SH-SY5Y (cell line): ENCODE results near the gene OLFM4.

Experiments used
- GATA2 ChIP-seq: IDR thresholded peaks from 2 replicates; pipeline ENCODE4 v1.6.1; 2011; ENCODE audit warnings: mild to moderate bottlenecking, low read depth, low read length
- GATA3 ChIP-seq: IDR thresholded peaks from 2 replicates; pipeline ENCODE4 v1.6.1; 2011; ENCODE audit warnings: low read depth, mild to moderate bottlenecking, low read length, moderate library complexity

DNA sequence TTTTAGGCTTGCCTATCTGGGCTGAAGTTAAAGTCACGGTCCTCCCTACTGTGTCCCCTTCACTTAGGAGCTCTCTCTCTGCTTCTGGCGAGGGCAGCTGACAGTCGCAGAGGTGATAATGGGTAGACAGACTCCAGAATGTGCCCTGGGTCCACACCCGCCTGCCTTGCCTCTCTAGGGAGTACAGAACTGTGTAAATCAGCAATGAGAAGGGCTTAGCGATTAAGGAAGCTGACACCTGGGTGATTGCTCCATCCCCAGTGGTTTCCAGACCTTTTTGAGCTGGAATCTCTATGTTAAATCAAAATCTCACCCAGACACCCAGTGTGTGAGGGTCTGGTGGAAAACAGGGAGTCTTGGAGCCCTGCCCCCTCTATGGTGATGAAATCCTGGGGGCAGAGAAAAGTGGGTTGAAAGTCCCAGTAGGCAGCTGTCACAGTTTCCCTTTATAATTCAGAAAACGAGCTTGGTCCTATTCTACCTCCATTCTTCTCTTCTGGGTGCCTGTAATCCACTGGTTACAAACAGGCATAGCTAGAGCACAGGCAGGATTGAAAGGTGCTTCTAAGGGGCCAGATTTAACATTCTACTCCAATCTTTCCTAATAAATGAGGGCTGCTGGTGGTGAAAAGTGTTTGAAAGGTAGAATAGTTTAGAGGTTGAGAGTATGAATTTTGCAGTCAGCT is 46.9 kb downstream of the OLFM4 start:
- TF ChIP-seq GATA2 (no peak), GATA3 (no peak)
